ENCODE results near the gene SIK2. TPM values are rescaled to one million over a fixed set of nuclear protein-coding genes. Genes with fewer than 3 reads are reported as not detected.

SIK2 gene
- total RNA-seq, 1 donor from 2014 or later, result 16.3 TPM

DNA sequence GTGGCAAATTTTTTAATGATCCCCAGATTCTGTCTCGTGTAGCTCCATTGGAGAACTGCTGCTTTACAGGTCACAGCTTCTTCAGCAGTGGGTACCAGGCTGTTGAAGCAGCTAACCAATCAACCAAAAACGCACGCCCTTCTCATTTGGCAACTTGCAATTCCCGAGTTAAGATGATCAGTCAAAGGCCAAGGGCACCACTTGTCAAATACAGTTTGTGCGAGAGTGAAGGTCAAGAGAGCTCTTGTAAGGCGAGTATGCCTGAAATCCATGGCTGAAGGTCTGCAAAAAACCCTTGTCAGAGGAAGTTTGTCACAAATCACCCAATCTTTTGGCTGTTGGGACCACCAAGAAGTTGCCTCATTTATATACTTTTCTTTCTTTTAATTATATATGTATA, 176.9 kb downstream of the SIK2 start:
- H3K9ac ChIP-seq, result no peak overlapping the region
- no peak overlapping the region for H3K4me3 ChIP-seq
- no peak overlapping the region for H2AFZ ChIP-seq (replicated peaks)
- H3K9me3 Mint-ChIP-seq, result no peaks in the 10 kb centered on the region
- TF ChIP-seq, protein P1, sequence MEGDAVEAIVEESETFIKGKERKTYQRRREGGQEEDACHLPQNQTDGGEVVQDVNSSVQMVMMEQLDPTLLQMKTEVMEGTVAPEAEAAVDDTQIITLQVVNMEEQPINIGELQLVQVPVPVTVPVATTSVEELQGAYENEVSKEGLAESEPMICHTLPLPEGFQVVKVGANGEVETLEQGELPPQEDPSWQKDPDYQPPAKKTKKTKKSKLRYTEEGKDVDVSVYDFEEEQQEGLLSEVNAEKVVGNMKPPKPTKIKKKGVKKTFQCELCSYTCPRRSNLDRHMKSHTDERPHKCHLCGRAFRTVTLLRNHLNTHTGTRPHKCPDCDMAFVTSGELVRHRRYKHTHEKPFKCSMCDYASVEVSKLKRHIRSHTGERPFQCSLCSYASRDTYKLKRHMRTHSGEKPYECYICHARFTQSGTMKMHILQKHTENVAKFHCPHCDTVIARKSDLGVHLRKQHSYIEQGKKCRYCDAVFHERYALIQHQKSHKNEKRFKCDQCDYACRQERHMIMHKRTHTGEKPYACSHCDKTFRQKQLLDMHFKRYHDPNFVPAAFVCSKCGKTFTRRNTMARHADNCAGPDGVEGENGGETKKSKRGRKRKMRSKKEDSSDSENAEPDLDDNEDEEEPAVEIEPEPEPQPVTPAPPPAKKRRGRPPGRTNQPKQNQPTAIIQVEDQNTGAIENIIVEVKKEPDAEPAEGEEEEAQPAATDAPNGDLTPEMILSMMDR (IDR thresholded peaks at IDR 0.05), result no peak
- TF ChIP-seq EZH2 (IDR thresholded peaks at IDR 0.05) (no peak), EZH2phosphoT487 (IDR thresholded peaks at IDR 0.05) (no peak)
- no peak overlapping the region for H3K4me3 Mint-ChIP-seq
- H3K27me3 Mint-ChIP-seq (ENCODE audit: insufficient read depth, low read depth), result no peaks in the 10 kb centered on the region
- peaks cover 16% of the 10 kb centered on the region for H3K4me1 Mint-ChIP-seq
- H3K27ac ChIP-seq, result no peak overlapping the region
- DNase-seq (ENCODE audit: low spot score), result no peak
- no peaks in the 10 kb centered on the region for H3K27me3 ChIP-seq
- peaks cover 9% of the 10 kb centered on the region for H3F3A ChIP-seq (ENCODE audit: low read depth)
- H4K20me1 ChIP-seq (ENCODE audit: low read depth), result no peaks in the 10 kb centered on the region
- H3K36me3 Mint-ChIP-seq, result no peaks in the 10 kb centered on the region
- H3K27ac Mint-ChIP-seq, result no peak overlapping the region
- no peaks in the 10 kb centered on the region for H3K36me3 ChIP-seq
- H3K4me1 ChIP-seq, result peaks cover 9% of the 10 kb centered on the region
- no peak overlapping the region for H3K4me2 ChIP-seq
- H3K79me2 ChIP-seq (ENCODE audit: low read depth), result no peaks in the 10 kb centered on the region
- H3K9me3 ChIP-seq (ENCODE audit: low read depth), result no peaks in the 10 kb centered on the region

Other genes with a start within 250 kb of the SIK2 start
- not detected in 2 replicates for gene POU2AF1, start 223.2 kb upstream of the SIK2 start, total RNA-seq (ENCODE audit: low replicate concordance)
- gene BTG4, start 90.1 kb upstream of the SIK2 start, total RNA-seq (ENCODE audit: low replicate concordance), result not detected in 2 replicates
- not detected in 2 replicates for gene HOATZ, start 87.7 kb upstream of the SIK2 start, total RNA-seq (ENCODE audit: low replicate concordance)
- 0.26 and 0.37 TPM in 2 replicates for gene LAYN, start 61.7 kb upstream of the SIK2 start, total RNA-seq (ENCODE audit: low replicate concordance)
- 47.8 and 68.4 TPM in 2 replicates for gene PPP2R1B, start 163.9 kb downstream of the SIK2 start, total RNA-seq (ENCODE audit: low replicate concordance)